ENCODE results near the gene AK8.

AK8 gene

GRCh38 chr9:132857616-132858342 is 20.3 kb downstream of the AK8 start:
- no peak for DNase-seq

- DNase-seq: no peak
Measured at GRCh38 chr9:132857031-132857430, 21.1 kb downstream of the AK8 start.

GRCh38 chr9:132855904-132856303 is 22.2 kb downstream of the AK8 start:
- DNase-seq: no peak

DNA sequence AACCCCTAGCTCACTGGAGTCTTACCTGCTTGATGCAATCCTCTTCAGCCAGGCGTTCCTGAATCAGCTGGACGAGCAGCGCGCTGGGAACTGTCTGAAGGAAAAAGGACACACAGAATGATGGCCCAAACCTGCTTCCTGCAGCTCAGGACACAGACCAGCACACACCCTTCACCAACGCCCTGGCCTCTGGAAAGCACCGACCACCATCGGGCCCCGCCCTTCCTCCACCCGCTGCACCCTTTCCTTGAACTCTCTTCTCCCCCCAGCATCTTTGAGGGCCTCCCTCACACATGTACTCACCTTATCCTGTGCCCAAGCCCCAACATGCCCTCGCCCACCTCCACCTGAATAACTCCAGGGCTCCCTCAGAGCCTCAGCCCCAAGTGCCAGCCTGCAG is 23.3 kb downstream of the AK8 start:
- no peak for DNase-seq

GRCh38 chr9:132853482-132853881 is 24.6 kb downstream of the AK8 start:
- no peak for DNase-seq

DNA sequence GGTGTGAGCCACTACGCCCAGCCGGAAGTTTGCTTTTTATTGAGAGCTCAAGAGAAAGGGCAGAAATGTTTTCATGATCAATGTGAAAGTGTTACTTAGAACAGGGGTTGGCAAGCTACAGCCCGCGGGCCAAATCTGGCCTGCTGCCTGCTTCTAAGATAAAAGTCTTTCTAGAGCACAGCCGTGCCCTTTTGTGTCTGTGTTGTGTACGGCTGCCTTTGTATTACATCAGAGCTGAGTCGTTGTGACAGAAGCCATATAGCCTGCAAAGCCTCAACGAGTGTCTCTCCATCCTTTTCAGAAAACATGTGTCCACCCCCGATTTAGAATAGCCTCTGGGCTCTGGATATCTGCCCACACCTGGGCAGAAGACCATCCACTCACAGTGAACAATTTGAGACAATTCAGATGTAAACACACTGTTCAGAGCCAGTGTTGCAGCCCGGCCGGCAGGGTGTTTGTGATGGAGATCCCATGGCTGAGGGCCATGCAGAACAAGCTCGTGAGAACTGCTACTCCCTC is 28.8 kb downstream of the AK8 start:
- no peak for DNase-seq

GRCh38 chr9:132846918-132847515 is 31.1 kb downstream of the AK8 start:
- no peak for DNase-seq

GRCh38 chr9:132846109-132846917 is 31.8 kb downstream of the AK8 start:
- DNase-seq: no peak

DNA sequence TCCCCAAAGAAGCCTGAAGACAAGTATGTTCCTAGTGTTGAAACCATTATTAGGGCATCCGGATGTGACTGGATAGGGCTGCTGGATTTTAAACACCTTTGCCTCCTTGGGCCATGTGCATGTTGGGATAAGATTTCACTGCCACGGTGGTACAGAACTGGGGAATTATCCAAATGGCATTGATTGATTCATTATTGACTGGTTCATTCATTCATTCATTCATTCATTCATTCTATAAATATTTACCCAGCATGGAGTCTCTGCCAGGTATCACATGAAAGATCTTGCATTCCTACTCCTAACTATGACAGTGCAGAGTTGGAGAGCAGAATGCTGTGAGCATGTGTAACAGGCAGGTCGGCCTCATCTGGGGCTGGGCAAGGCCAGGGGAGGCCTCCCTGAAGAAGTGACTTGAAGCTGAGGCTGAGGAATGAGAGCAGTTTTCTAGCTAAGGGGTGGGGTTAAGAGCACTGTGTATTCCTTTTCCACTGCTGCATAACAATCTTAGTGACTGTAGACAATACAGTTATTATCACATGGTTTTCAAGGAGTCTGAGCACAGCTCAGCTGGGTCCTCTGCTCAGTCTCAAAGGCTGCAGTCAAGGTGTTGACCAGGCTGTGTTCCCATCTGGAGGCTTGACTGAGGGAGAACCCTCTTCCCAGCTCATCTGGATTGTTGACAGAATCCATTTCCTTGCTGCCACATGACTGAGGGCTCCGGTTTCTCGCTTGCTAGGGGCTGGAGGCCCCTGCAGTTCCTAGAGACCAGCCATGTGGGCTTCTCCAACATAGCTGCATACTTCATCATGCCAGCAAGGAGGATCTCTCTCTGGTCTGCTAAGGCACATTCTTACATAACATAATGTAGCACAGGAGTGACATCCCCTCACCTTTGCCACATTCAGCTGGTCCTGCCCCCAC is 35.7 kb downstream of the AK8 start:
- DNase-seq: no peak

DNA sequence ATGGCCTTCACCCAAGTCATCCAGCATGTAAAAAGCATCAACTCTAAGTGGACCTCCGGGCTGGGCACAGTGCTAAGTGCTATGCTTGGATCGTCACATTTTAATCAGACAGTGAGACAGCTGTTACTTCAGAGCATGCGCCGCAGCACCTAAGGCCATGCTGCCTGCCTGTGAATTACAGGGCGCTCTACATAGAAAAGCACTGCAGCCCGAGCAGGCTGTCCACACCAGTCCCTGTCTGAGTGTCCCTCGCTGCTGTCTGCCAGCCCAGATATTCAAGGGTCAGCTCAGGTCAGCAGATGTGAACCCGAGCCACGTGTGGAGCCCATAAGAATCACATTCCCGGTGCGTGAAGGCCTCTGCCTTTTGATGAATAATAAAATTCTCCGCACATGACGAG is 37.1 kb downstream of the AK8 start:
- no peak for DNase-seq

DNA sequence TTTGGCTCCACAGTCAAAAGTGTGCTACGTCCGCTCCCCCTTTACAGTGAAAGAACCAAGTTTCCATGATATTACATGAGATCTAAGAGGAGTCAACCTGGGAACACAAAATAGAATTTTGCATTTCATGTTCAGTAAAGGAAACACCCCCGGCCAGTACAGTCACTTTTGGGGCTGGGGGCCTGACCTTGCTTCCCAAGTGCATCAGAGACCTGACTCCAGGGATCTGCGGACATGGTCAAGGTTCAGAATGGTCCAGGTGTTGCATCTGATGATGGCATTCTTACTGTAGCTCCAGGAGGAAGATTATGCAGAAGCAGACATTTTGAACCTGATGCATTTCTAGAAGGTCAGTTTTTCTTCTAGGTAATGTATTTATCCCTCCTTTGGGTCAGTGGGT is 39.8 kb downstream of the AK8 start:
- DNase-seq: no peak

GRCh38 chr9:132837501-132838286 is 40.4 kb downstream of the AK8 start:
- no peak for DNase-seq

DNA sequence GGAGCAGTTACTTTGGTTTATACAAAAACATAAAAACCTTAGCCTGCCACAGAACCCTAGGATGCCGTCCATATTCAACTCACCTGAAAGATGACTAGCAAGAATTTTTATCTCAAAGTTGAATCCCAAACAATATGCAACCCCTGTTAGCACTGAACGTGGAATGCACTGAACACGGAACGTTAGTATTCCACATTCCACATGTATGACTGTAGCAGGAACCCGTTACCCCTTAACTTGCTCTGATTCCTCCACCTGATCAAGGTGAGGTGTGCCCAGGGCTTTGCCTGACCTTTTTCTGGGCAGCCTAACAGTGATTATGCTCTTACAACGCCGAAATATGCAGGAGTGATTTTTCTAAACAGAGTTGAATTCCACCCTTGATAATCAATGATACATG is 43.7 kb downstream of the AK8 start:
- DNase-seq: no peak

DNA sequence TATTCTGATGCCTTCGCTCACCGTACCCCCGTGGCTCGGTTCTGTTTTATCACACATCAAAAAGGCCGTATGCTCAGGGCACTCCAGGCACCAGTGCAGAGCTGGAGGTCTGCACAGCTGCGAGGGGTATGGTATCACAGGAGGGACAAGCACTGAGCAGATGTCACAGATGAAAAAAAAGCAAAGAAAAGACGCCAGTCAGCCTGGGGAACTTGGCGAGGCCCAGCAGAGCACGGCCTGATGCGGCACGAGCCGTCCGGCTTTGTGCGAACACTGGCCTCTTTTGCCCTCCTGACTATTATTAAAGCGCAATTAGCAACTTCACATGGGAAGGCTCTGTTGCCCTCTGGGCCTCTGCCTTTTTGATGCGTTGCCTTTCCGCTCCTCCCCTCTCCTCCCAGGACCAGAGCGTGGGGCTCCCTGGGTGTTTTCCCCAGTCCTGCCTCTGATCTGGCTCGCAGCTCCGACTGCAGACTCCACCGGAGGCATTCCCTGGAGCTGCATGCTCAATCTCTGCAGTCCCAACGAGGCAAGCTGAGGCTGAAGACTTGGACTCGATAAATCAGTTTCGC is 44.4 kb downstream of the AK8 start:
- no peak for DNase-seq

DNA sequence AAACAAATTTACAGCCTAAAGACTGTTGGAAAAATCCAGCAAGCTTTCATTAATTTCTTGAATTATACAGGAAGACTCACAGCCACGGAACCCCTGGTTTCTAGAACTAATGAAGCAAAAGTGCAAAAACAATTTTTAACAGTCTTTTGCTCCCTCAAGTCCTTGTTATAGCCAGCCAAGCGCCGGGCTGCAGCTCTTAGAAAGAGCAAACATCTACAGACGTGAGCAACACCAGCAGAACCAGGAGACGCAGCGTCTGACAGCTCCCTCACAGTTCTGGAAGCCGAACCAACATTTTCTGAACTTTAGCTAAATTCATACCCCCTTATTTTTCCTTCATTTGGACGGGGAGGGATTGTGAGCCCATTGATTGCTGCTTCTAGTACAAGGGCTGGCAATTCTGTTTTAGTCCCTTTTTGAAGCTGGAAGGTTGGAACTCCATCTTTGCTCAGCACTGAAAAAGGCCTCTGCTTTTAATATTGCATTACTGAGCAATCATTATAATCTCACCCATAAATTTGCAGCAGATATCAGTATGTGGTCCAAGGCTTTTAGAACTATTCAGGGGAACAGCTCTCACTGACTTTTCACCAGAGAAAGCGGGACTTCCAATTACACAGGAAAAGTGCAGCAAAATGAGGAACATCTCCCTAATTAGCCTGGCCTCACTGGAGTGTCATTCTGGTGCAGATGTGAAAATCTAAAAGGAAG is 45.8 kb downstream of the AK8 start:
- DNase-seq: no peak

GRCh38 chr9:132828201-132828770 is 49.8 kb downstream of the AK8 start:
- DNase-seq: no peak

DNA sequence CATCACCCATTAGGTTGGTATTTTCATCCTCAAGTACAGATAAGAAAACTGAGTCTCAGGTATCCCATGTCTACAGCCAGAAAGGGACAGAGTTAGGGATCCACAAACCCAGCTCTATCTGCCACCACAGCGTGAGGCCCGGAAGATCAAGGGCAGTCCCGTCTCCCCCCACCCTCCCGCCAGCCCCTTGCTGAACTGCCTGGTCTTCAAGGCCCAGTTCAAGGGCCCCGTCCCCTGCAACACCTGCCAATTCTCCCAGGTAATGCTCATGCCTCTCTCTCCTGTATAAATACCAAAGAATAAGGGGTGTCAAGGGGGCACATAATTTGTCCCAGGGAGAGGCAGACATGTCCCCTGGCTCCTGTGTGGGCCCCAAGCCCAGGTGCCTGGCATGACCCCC is 50.7 kb downstream of the AK8 start:
- no peak for DNase-seq

DNA sequence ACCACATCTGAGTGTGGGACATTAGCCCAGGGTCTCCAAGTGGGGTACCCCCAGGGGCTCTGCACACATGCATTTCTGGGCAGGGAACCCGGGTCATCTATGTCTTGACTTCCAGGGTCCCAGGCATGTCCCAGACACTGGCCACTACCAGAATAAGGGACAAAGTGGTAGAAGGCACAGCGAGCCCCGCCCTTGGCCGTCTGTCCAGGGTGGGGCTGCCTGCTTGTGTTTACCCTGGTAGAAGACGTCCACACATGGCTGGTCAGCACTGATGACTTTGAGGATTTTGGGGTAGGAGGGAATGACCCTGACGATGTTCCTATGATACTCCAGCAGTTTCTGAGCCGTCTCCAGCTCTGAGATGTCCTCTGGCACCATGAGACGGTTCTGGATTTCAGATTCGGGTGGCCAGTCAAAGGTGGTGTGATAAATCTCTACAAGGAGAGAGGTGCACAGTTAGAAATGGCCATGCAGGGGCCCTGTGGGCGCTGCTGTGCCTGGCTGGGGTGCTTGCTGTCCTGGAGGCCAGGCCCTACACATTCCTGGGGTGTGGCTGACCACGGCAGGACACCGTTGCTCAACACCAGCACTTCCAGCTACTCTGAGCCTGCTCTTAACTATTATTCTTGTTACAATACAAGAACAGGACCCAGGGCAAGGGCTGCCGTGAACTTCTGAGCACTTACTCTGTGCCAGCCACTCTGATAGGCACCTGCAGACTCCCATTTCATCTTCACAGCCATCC is 51.3 kb downstream of the AK8 start:
- no peak for DNase-seq

- no peak for DNase-seq
Measured at GRCh38 chr9:132826131-132826530, 52.0 kb downstream of the AK8 start.

GRCh38 chr9:132825430-132825829 is 52.7 kb downstream of the AK8 start:
- DNase-seq: no peak
